Adipocyte (in vitro differentiated cells): Measurements from ENCODE around the gene ACTN2.

Experiments
- DNase-seq: peaks from one replicate; pipeline ENCODE4 v3.0.0-alpha.2; 2015; ENCODE audit warnings: low read depth
- H3K27me3 ChIP-seq: replicated peaks from 2 replicates; pipeline ENCODE4 v1.7.0; 2013; ENCODE audit warnings: mild to moderate bottlenecking, low read length, moderate library complexity; ENCODE audit not compliant: control insufficient read depth, insufficient read depth
- H3K36me3 ChIP-seq: 2 replicates; pipeline ENCODE4 v1.7.0; 2013; ENCODE audit warnings: low read length, mild to moderate bottlenecking, moderate library complexity; ENCODE audit not compliant: control insufficient read depth, insufficient read depth, severe bottlenecking
- H3K4me1 ChIP-seq: 2 replicates; pipeline ENCODE4 v1.7.0; 2013; ENCODE audit warnings: mild to moderate bottlenecking, low read length, moderate library complexity; ENCODE audit not compliant: control insufficient read depth, insufficient read depth
- H3K4me3 ChIP-seq: 2 replicates; pipeline ENCODE4 v1.7.0; 2013; ENCODE audit warnings: mild to moderate bottlenecking, low read length, moderate library complexity
- H3K9ac ChIP-seq: 2 replicates; pipeline ENCODE4 v1.7.0; 2013; ENCODE audit warnings: mild to moderate bottlenecking, low read length, moderate library complexity
- H3K9me3 ChIP-seq: 2 replicates; pipeline ENCODE4 v1.7.0; 2013; ENCODE audit warnings: mild to moderate bottlenecking, low read length, moderate library complexity; ENCODE audit not compliant: control insufficient read depth

ACTN2 gene

GRCh38 chr1:236808564-236809130 is 122.3 kb downstream of the ACTN2 start:
- Histone ChIP-seq H3K9me3 (no peaks in the 10 kb centered on the region), H3K36me3 (peaks cover 74% of the 10 kb centered on the region), H3K4me3 (no peak overlapping the region), H3K27me3 (no peaks in the 10 kb centered on the region), H3K9ac (no peak overlapping the region), H3K4me1 (peaks cover 12% of the 10 kb centered on the region)
- no peak for DNase-seq

DNA sequence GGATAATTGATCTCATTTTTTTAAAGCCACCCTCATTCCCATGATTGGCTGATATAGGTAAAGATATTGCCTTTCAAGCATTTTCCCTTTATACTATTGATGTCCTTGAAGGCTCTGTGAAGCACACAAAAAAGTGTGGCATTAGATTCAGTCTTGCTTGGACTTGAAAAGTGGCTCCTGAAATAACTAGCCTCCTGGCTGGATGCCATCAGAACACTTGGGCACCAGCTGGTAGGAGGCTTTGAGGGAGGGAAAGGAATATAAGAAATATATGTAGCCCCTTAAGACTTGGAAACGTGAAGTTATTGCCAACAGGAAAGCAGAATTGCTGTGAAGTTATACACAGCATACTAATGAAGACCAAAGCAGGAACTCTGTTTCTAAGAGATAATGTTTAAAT is 122.8 kb downstream of the ACTN2 start:
- DNase-seq: no peak
- Histone ChIP-seq H3K36me3 (peaks cover 74% of the 10 kb centered on the region), H3K4me3 (no peak overlapping the region)

DNA sequence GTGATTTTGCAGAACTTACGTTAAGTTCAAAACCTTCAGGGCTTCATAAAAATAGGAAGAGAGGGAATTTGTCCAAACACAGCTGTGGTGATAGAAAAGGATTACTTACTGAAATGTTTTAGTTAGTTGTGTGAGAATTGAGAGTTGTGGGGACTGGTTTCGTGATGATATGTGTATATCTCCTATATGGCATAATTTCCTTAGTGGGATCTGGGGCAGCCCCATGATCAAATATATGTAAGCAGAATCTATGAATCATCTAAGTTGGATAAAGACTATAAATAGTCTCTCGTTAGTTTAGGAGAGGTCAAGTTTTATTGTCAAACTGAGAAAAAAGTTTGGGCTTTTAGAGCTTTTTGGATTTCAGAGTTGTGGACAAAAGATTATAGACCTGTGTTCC is 123.7 kb downstream of the ACTN2 start:
- Histone ChIP-seq H3K4me1 (peaks cover 12% of the 10 kb centered on the region), H3K4me3 (no peak overlapping the region), H3K9me3 (no peaks in the 10 kb centered on the region), H3K27me3 (no peaks in the 10 kb centered on the region), H3K36me3 (peaks cover 76% of the 10 kb centered on the region), H3K9ac (no peak overlapping the region)
- DNase-seq: no peak

More for the DNA sequence above, 122.8 kb downstream of the ACTN2 start:
- H3K9ac ChIP-seq: no peak overlapping the region
- no peaks in the 10 kb centered on the region for H3K27me3 ChIP-seq
- no peaks in the 10 kb centered on the region for H3K9me3 ChIP-seq
- peaks cover 12% of the 10 kb centered on the region for H3K4me1 ChIP-seq

DNA sequence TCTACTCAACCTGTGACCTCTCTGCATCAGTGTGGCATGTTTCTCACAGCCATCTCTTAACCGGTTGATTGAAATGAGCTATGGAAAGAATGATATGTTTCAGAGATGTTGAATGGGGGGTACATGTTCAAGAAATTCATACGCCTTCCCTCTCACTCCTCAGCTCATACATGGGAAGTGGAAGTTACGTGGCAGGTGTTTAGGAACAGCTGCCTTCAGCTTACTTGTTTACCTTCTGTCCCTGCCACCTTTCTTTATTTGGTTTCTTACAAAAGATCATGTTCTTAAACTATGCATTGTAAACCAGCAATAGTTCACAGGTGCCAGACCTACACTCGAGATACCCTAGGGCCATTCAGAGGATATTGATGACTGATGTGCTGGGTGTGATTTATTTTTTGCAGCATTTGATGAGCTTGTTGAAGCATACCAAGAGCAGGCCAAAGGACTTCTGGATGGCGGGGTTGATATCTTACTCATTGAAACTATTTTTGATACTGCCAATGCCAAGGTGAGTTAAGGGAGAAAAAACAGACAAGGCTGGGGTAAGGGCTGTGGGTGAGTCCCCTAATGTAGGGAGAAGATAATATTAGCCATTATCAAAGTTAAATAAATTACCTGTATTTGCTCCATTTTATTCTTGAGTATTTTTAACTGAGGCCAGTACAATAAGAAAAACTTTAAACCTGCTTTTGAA is 126.2 kb downstream of the ACTN2 start:
- peaks cover 12% of the 10 kb centered on the region for H3K4me1 ChIP-seq
- H3K9ac ChIP-seq: no peak overlapping the region
- peaks cover 86% of the 10 kb centered on the region for H3K36me3 ChIP-seq
- no peaks in the 10 kb centered on the region for H3K9me3 ChIP-seq
- DNase-seq: no peak
- no peaks in the 10 kb centered on the region for H3K27me3 ChIP-seq
- no peak overlapping the region for H3K4me3 ChIP-seq
